Fibroblast of pulmonary artery (primary cell): ENCODE results near the gene SNX24.

Experiments
- DNase-seq: peaks from one replicate; pipeline ENCODE4 v3.0.0-alpha.2; 2010; ENCODE audit warnings: low read depth
- H3K4me3 ChIP-seq: replicated peaks from 2 replicates; pipeline ENCODE4 v1.5.1; 2011; ENCODE audit warnings: low read depth, mild to moderate bottlenecking, control low read depth, low read length, moderate library complexity
- TF ChIP-seq, protein P1 (sequence below): IDR thresholded peaks from 2 replicates; pipeline ENCODE4 v1.5.1; 2011; ENCODE audit warnings: mild to moderate bottlenecking, control low read depth, low read length, inconsistent platforms; ENCODE audit errors: missing control alignments

Gene SNX24

DNA sequence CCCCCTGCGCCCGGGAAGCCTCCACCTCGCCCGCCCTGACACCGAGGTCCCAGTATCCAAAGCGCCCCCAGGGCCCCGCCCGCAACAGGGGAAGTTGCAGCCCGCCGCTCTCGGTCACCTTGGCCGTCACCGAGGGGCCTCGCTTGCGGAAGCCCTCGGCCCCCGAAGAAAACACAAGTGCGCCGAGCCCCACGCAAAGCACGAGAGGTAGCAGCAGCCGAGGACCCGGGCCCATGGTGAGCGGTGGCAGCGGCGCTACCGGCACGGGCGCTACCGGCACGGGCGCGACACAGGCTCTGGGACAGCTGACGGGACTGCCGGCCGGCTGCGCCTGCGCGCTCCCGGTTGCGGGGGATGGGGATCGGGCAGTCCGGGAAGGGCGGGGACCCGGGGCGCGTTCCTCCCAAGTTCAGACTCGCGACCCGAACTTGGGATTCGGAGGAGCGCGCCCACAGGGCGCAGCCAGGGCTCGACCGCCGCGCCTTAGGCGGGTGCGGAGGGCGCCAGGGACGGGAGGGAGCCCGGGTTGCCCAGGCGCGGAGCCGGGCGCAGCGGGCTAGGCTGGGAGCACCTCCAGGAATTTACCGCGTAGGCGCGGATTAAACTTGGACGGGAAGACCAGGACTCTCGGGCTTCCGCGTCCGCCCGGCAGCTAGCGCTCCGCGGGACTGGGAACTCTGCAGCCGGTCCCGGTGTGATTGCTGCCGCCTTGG, 191.1 kb downstream of the SNX24 start, which contains the start of gene PPIC:
Gene PPIC, minus strand, starts transcription at position 335 of the 713 bp plus-strand sequence. Its CDS starts 100 bp downstream, at position 235.
- peak; percentile 82 for DNase-seq
- H3K4me3 ChIP-seq = peak within 1 kb of the TSS; percentile 78
- TF ChIP-seq, protein P1, sequence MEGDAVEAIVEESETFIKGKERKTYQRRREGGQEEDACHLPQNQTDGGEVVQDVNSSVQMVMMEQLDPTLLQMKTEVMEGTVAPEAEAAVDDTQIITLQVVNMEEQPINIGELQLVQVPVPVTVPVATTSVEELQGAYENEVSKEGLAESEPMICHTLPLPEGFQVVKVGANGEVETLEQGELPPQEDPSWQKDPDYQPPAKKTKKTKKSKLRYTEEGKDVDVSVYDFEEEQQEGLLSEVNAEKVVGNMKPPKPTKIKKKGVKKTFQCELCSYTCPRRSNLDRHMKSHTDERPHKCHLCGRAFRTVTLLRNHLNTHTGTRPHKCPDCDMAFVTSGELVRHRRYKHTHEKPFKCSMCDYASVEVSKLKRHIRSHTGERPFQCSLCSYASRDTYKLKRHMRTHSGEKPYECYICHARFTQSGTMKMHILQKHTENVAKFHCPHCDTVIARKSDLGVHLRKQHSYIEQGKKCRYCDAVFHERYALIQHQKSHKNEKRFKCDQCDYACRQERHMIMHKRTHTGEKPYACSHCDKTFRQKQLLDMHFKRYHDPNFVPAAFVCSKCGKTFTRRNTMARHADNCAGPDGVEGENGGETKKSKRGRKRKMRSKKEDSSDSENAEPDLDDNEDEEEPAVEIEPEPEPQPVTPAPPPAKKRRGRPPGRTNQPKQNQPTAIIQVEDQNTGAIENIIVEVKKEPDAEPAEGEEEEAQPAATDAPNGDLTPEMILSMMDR = no peak

DNA sequence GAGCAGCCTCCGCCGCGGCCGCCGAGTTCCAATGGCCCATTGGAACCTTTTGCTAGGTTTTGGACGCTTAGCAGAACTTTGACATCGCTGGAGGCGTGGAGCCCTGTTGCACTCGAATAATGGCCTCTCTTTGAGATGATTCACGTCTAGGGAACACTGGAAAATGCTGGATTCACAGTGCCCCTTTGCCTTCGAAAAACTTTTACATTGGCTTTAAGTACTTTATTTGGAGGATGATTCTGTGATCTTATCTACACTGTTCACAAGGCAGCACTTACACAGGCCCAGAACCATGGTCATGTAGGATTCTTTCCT, 191.6 kb downstream of the SNX24 start:
- H3K4me3 ChIP-seq = peak overlapping the region; percentile 78
- no peak for DNase-seq
- TF ChIP-seq, protein P1 = no peak

DNA sequence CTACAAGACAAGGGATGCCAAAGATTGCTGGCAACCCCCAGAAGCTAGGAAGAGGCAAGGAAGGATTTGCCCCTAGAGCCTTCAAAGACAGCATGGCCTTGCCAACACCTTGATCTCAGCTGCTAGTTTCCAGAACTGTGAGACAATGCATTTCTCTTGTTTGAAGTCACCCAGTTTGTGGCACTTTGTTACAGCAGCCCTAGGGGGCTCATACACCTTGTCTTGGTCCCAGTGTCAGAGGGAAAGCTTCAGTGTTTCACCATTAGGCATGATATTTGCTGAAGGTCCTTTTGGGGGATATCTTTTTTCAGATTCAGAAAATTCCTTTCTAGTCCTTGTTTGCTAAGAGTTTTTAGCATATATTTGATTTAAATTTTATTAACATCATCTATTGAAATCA, 194.3 kb downstream of the SNX24 start:
- H3K4me3 ChIP-seq = no peak overlapping the region
- TF ChIP-seq, protein P1 = no peak
- no peak for DNase-seq

DNA sequence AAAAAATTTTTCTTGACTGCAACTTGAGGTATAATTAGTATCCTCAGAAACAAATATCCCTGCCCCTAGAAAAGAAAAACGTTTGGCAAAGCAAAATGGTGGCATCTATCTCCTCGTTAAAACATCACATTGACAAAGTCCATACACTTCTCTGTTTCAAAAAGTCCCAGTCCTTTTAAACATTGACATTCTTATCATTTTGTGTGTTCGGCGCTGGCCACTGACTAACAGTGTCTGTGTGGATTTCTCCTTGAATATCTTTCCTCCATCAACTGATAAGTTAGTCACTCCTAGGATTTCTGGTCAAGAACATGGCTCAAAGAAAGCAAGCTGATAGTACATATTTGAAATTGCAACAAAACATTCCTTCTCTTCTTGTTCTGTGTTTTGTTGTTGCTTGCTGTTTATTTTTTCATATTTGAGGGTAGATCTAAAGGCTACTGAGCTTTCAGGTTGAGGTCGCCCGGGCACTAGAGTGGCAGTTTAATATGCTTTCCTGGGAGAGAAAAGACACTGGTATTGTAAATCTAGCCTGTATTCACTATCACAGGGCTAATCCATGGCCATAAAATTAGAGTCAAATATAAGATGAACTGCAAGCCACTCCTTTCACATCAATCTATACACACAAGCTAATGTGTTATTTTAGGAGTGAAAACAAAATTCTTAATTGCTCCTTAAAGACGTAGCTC, 199.7 kb downstream of the SNX24 start:
- DNase-seq = no peak
- H3K4me3 ChIP-seq = no peak overlapping the region
- TF ChIP-seq, protein P1 = no peak

DNA sequence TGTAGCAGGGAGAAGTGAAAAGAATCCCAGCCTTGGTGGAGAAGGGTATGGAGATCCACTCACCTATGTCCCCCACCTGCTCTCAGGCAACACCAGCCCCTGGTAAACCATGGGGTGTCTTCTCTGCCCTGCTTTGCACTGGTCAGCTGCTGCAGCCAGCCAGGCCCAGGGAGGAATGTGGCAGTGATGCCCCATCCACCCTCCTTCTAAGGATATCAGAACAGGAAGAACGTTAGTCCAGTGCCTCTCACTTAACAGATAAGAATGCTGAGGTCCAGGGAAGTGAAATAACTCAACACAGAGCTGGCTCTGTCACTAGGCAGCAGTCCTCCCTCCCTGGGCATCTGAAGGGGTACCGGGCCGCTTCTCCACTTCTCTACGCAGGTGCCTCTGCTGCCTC, 200.8 kb downstream of the SNX24 start:
- no peak overlapping the region for H3K4me3 ChIP-seq
- TF ChIP-seq, protein P1 = no peak
- DNase-seq = no peak

DNA sequence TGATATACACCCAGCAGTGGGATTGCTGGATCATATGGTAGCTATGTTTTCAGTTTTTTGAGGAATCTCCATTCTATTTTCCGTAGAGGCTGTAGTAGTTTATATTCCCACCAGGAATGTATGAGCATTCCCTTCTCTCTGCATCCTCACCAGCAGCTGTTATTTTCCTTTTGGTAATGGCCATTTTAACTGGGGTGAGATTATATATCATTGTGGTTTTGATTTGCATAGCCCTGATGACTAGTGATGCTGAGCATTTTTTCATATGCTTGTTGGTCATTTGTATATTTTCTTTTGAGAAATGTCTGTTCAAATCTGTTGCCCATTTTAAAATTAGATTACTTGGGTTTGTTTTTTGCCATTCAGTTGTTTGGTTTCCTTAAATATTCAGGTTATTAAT, 202.3 kb downstream of the SNX24 start:
- no peak overlapping the region for H3K4me3 ChIP-seq
- DNase-seq = no peak
- TF ChIP-seq, protein P1 = no peak
